GM12874 (cell line): ENCODE data around the gene APBA1.

Source experiments
- CTCF ChIP-seq: IDR thresholded peaks from 2 replicates; pipeline ENCODE4 v1.5.1; 2011; ENCODE audit warnings: low read depth, mild to moderate bottlenecking, control low read depth, low read length, moderate library complexity; ENCODE audit not compliant: insufficient read depth

APBA1 gene

GRCh38 chr9:69674112-69674685 is 2.0 kb upstream of the APBA1 start:
- TF ChIP-seq CTCF, result no peak

GRCh38 chr9:69673311-69673640 is 1.1 kb upstream of the APBA1 start:
- TF ChIP-seq CTCF, result no peak

- TF ChIP-seq CTCF, result peak; percentile 86
These were observed 582 bp upstream of the APBA1 start for GRCh38 chr9:69672596-69673310.

- TF ChIP-seq CTCF, result no peak
These were observed 776 bp downstream of the APBA1 start for GRCh38 chr9:69671311-69671878.

- TF ChIP-seq CTCF, result no peak
These were observed 4.9 kb downstream of the APBA1 start for GRCh38 chr9:69667306-69667705.

- TF ChIP-seq CTCF, result no peak
These were observed 11.9 kb downstream of the APBA1 start for GRCh38 chr9:69660304-69660703.

GRCh38 chr9:69658987-69659675 is 13.0 kb downstream of the APBA1 start:
- no peak for TF ChIP-seq CTCF
